ENCODE measurements around the gene RNF220. TPM values are rescaled to one million over a fixed set of nuclear protein-coding genes. Genes with fewer than 3 reads are reported as not detected.

Gene RNF220
- polyA plus RNA-seq, 1 donor from 2014 or later = 142 TPM

DNA sequence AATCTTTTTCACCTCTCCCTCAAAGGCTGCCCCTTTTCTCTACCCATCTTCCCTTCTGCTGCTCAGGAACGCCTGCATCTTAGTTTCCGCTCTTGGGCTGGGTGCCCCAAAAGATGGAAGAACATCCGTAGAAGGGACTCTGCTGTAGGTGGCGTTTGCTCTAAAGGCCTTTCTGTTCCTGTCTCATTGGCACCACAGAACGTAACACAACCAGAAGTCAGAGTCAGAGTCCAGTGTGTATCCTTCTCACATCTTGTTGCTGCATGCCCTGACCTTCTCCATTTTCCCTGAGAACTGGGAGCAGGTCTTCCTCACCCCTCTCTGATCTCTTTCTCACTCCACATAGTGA is 103.3 kb downstream of the RNF220 start:
- no peaks in the 10 kb centered on the region for H3K79me2 ChIP-seq (replicated peaks; ENCODE audit: insufficient read depth, low read length)

DNA sequence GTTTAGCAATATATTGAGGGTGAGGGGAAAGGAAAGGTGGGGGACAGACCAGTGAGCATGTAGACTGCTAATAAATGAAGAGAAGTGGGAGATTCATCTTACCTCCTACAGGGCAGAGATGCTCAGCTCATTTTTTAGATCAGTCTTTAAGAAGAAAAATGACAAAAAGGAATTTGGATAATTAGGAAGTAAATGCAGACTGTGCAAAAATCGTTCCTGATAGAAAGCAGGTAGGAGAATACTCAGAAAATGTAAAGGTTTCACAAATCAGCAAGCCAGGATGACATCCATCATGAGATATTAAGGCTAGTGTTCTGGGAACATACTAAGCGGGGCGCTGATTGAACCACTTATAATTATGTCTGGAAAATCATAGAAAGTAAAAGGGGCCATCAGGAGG is 106.3 kb downstream of the RNF220 start:
- no peak overlapping the region for H3K4me3 ChIP-seq (ENCODE audit: low read length)
- H3K27me3 ChIP-seq (ENCODE audit: insufficient read depth, low read depth, low read length) = peaks cover 4% of the 10 kb centered on the region
- no peaks in the 10 kb centered on the region for H4K20me1 ChIP-seq (ENCODE audit: insufficient read depth)
- TF ChIP-seq EZH2 (IDR thresholded peaks at IDR 0.05; ENCODE audit: borderline replicate concordance, insufficient read depth, low read length, poor library complexity, severe bottlenecking) = no peak
- TF ChIP-seq, protein P1, sequence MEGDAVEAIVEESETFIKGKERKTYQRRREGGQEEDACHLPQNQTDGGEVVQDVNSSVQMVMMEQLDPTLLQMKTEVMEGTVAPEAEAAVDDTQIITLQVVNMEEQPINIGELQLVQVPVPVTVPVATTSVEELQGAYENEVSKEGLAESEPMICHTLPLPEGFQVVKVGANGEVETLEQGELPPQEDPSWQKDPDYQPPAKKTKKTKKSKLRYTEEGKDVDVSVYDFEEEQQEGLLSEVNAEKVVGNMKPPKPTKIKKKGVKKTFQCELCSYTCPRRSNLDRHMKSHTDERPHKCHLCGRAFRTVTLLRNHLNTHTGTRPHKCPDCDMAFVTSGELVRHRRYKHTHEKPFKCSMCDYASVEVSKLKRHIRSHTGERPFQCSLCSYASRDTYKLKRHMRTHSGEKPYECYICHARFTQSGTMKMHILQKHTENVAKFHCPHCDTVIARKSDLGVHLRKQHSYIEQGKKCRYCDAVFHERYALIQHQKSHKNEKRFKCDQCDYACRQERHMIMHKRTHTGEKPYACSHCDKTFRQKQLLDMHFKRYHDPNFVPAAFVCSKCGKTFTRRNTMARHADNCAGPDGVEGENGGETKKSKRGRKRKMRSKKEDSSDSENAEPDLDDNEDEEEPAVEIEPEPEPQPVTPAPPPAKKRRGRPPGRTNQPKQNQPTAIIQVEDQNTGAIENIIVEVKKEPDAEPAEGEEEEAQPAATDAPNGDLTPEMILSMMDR (IDR thresholded peaks at IDR 0.05; ENCODE audit: poor library complexity, severe bottlenecking) = no peak
- no peak for TF ChIP-seq TAF1 (IDR thresholded peaks at IDR 0.05; ENCODE audit: low read depth)
- no peak for TF ChIP-seq MXI1 (conservative IDR thresholded peaks at IDR 0.05; ENCODE audit: poor library complexity, severe bottlenecking)
- TF ChIP-seq SMC3 (conservative IDR thresholded peaks at IDR 0.05; ENCODE audit: poor library complexity) = no peak
- no peak for TF ChIP-seq RAD21 (conservative IDR thresholded peaks at IDR 0.05)
- TF ChIP-seq, protein P2, sequence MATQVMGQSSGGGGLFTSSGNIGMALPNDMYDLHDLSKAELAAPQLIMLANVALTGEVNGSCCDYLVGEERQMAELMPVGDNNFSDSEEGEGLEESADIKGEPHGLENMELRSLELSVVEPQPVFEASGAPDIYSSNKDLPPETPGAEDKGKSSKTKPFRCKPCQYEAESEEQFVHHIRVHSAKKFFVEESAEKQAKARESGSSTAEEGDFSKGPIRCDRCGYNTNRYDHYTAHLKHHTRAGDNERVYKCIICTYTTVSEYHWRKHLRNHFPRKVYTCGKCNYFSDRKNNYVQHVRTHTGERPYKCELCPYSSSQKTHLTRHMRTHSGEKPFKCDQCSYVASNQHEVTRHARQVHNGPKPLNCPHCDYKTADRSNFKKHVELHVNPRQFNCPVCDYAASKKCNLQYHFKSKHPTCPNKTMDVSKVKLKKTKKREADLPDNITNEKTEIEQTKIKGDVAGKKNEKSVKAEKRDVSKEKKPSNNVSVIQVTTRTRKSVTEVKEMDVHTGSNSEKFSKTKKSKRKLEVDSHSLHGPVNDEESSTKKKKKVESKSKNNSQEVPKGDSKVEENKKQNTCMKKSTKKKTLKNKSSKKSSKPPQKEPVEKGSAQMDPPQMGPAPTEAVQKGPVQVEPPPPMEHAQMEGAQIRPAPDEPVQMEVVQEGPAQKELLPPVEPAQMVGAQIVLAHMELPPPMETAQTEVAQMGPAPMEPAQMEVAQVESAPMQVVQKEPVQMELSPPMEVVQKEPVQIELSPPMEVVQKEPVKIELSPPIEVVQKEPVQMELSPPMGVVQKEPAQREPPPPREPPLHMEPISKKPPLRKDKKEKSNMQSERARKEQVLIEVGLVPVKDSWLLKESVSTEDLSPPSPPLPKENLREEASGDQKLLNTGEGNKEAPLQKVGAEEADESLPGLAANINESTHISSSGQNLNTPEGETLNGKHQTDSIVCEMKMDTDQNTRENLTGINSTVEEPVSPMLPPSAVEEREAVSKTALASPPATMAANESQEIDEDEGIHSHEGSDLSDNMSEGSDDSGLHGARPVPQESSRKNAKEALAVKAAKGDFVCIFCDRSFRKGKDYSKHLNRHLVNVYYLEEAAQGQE (IDR thresholded peaks at IDR 0.05; ENCODE audit: borderline replicate concordance) = no peak
- TF ChIP-seq EP300 (conservative IDR thresholded peaks at IDR 0.05; ENCODE audit: poor library complexity, severe bottlenecking) = no peak
- TF ChIP-seq POLR2AphosphoS5 (IDR thresholded peaks at IDR 0.05) = no peak
- no peak overlapping the region for H3K9ac ChIP-seq (ENCODE audit: low read length)
- H2AFZ ChIP-seq (ENCODE audit: low read depth, low read length) = no peak overlapping the region
- no peaks in the 10 kb centered on the region for H3K9me2 ChIP-seq (ENCODE audit: insufficient read depth, low read length)
- no peaks in the 10 kb centered on the region for H3K36me3 ChIP-seq (ENCODE audit: insufficient read depth, low read length)
- no peak overlapping the region for H3K27ac ChIP-seq (ENCODE audit: low read length)
- H3F3A ChIP-seq (ENCODE audit: insufficient read depth, low read length, poor library complexity, severe bottlenecking) = no peaks in the 10 kb centered on the region
- no peaks in the 10 kb centered on the region for H3K9me3 ChIP-seq (ENCODE audit: low read length)
- no peak overlapping the region for H3K4me2 ChIP-seq (ENCODE audit: low read length)
- no peaks in the 10 kb centered on the region for H3K79me2 ChIP-seq (replicated peaks; ENCODE audit: insufficient read depth, low read length)

More for the DNA sequence above, 103.3 kb downstream of the RNF220 start:
- no peak overlapping the region for H2AFZ ChIP-seq (ENCODE audit: low read depth, low read length)
- H3K4me3 ChIP-seq (ENCODE audit: low read length) = no peak overlapping the region
- H3K27ac ChIP-seq (ENCODE audit: low read length) = no peak overlapping the region
- no peaks in the 10 kb centered on the region for H3K9me2 ChIP-seq (ENCODE audit: insufficient read depth, low read length)
- TF ChIP-seq EP300 (conservative IDR thresholded peaks at IDR 0.05; ENCODE audit: poor library complexity, severe bottlenecking) = no peak
- TF ChIP-seq, protein P2 (IDR thresholded peaks at IDR 0.05; ENCODE audit: borderline replicate concordance) = no peak
- no peak for TF ChIP-seq TAF1 (IDR thresholded peaks at IDR 0.05; ENCODE audit: low read depth)
- no peak for TF ChIP-seq RAD21 (conservative IDR thresholded peaks at IDR 0.05)
- TF ChIP-seq, protein P1 (IDR thresholded peaks at IDR 0.05; ENCODE audit: poor library complexity, severe bottlenecking) = no peak
- H3K36me3 ChIP-seq (ENCODE audit: insufficient read depth, low read length) = no peaks in the 10 kb centered on the region
- no peak overlapping the region for H3K9ac ChIP-seq (ENCODE audit: low read length)
- no peak overlapping the region for H3K4me2 ChIP-seq (ENCODE audit: low read length)
- peaks cover 4% of the 10 kb centered on the region for H3K27me3 ChIP-seq (ENCODE audit: insufficient read depth, low read depth, low read length)
- H4K20me1 ChIP-seq (ENCODE audit: insufficient read depth) = no peaks in the 10 kb centered on the region
- H3K9me3 ChIP-seq (ENCODE audit: low read length) = no peaks in the 10 kb centered on the region
- no peaks in the 10 kb centered on the region for H3F3A ChIP-seq (ENCODE audit: insufficient read depth, low read length, poor library complexity, severe bottlenecking)
